ENCODE data around the gene VPS37B.

Gene VPS37B

DNA sequence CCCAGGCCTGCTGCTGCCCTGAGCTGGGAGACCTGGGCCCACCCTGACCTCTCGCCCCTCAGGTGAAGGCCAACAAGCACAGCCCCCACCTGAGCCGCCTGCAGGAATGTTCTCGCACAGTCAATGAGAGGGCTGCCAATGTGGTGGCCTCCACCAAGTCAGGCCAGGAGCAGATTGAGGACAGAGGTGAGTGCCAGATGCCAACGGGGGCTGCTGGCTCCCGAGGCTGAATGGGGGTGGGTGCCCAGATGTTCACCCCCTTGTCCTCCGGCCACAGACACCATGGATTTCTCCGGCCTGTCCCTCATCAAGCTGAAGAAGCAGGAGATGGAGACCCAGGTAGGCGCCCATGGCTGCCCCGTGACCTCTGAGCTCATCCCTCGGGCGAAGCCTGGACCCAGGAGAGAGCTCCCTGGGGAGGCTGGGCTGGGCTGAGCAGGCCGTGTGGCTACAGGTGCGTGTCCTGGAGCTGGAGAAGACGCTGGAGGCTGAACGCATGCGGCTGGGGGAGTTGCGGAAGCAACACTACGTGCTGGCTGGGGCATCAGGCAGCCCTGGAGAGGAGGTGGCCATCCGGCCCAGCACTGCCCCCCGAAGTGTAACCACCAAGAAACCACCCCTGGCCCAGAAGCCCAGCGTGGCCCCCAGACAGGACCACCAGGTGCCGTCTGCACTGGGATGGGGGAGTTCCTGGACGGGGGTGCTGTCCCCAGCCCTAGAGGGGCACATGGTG, 34.9 kb downstream of the VPS37B start:
- intact Hi-C loops (cut with micrococcal nuclease): loop anchor here (1.0 to 10.0 kb wide), 2 partner anchors 91 to 374 kb away; partner anchors contain the start of genes MPHOSPH9 and MTRFR
- Mint-ChIP-seq H3K9me3 (no peaks in the 10 kb centered on the region), H3K4me1 (ENCODE audit: low read depth) (no peaks in the 10 kb centered on the region), H3K4me3 (no peak overlapping the region), H3K27ac (no peak overlapping the region), H3K36me3 (ENCODE audit: low read depth) (peaks cover 20% of the 10 kb centered on the region), H3K27me3 (peaks cover 5% of the 10 kb centered on the region)

DNA sequence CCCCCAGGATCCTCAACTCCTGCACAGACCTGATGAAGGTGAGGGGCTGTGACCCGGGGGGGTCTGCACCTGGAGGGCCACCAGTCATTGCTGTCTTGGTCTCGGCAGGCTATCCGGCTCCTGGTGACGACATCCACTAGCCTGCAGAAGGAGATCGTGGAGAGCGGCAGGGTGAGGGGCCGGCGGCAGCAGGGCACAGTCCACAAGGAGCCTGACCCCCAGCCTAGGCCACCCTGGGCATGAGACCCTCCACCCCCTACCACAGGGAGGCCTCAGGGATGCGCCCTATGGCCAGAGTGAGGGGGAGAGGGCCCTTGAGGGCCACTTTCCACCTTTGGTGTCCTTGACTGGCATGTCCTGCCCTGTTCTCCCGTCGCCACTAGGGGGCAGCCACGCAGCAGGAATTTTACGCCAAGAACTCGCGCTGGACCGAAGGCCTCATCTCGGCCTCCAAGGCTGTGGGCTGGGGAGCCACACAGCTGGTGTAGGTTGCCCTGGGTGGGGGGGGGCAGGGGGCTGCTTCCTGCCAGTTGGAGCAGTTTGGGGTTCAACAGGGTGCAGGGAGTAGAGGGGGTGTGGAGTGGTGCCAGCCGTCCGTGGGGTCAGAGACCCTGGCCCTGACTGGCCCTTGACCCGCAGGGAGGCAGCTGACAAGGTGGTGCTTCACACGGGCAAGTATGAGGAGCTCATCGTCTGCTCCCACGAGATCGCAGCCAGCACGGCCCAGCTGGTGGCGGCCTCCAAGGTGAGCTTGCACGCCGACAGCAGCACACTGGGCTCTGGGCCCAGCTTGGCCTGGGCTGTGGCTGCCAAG, 35.7 kb downstream of the VPS37B start:
- intact Hi-C loops (cut with micrococcal nuclease): loop anchor here (1.0 to 10.0 kb wide), 2 partner anchors 92 to 375 kb away; partner anchors contain the start of genes MPHOSPH9 and MTRFR
- Mint-ChIP-seq H3K4me3 (no peak overlapping the region), H3K36me3 (ENCODE audit: low read depth) (peaks cover 12% of the 10 kb centered on the region), H3K27me3 (peaks cover 5% of the 10 kb centered on the region), H3K4me1 (ENCODE audit: low read depth) (no peaks in the 10 kb centered on the region), H3K27ac (no peak overlapping the region), H3K9me3 (no peaks in the 10 kb centered on the region)

DNA sequence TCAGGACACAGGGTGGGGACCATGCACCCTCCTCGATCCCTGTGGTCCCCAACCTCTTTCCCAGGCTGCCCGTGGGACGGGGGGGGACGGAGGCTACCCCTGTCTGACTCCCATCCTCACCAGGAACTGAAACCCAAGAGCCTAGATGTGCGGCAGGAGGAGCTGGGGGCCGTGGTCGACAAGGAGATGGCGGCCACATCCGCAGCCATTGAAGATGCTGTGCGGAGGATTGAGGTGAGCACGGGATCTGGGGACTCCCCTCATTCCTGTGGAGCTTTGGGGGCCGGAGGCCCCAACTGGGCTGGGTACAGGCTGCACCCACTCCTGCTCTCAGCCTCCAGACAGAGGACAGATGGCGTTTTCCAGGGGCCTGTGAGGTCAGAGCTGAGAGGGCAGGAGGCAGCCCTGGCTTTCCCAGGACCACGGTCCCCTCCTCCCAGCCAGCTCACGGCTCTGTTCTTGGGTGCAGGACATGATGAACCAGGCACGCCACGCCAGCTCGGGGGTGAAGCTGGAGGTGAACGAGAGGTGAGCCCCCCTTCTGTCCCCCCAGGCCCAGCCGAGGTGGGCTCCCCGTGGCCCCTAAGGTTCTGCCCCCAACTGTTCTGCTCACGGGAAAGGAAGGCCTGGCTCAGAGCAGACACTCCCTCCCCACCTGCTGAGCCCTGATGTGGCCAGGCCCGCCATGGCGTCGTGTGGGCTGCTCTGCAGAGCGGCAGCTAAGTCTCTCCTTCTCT, 36.5 kb downstream of the VPS37B start:
- H3K36me3 Mint-ChIP-seq (ENCODE audit: low read depth): peaks cover 4% of the 10 kb centered on the region
- H3K27me3 Mint-ChIP-seq: peaks cover 5% of the 10 kb centered on the region
- H3K27ac Mint-ChIP-seq: no peak overlapping the region

DNA sequence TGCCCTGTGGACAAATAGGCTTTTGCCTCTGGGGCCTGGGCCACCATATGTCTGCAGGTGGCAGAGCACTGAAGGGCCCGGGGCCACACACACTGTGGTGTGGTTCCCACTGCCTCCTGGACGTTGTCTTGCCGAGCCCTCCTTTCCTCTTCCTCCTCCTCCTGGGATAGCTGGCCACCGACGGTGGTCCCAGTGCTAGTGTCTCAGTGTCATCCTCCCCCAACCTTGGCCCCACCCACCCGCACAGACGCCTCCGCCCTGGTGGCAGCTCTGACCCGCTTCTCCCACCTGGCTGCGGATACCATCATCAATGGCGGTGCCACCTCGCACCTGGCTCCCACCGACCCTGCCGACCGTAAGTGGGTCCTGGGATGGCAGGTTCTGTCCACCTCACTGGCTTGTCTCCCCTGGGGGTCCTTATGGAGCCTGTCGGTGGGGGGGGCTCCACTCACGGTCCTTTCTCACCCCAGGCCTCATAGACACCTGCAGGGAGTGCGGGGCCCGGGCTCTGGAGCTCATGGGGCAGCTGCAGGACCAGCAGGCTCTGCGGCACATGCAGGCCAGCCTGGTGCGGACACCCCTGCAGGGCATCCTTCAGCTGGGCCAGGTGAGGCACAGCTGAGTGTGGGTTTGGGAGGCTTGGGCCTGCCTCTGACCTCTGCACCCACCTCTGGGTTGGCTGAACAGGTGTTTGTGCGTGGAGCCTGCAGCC, 37.2 kb downstream of the VPS37B start:
- Mint-ChIP-seq H3K27ac (no peak overlapping the region), H3K9me3 (no peaks in the 10 kb centered on the region), H3K4me3 (no peak overlapping the region), H3K4me1 (ENCODE audit: low read depth) (no peaks in the 10 kb centered on the region), H3K27me3 (peaks cover 5% of the 10 kb centered on the region), H3K36me3 (ENCODE audit: low read depth) (no peaks in the 10 kb centered on the region)
- intact Hi-C loops (cut with micrococcal nuclease): no loop called here

More for the DNA sequence above, 36.5 kb downstream of the VPS37B start:
- H3K4me3 Mint-ChIP-seq: no peak overlapping the region
- intact Hi-C loops (cut with micrococcal nuclease): loop anchor here (1.0 to 10.0 kb wide), 2 partner anchors 93 to 375 kb away; partner anchors contain the start of genes MPHOSPH9 and MTRFR
- no peaks in the 10 kb centered on the region for H3K9me3 Mint-ChIP-seq
- no peaks in the 10 kb centered on the region for H3K4me1 Mint-ChIP-seq (ENCODE audit: low read depth)

DNA sequence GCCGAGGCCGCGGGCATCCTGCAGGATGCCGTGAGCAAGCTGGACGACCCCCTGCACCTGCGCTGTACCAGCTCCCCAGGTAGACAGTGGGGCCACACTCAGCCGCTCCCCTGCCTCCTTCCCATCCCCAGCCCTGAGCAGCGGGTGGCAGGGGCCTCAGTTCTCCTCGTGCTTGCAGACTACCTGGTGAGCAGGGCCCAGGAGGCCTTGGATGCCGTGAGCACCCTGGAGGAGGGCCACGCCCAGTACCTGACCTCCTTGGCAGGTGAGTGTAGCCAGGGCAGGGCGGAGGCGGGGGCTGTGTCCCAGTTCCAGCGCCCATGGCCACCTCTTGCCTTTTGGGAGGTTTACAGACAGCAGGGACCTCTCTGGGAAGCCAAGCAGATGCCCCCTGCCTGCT, 37.8 kb downstream of the VPS37B start:
- Mint-ChIP-seq H3K9me3 (no peaks in the 10 kb centered on the region), H3K27me3 (peaks cover 5% of the 10 kb centered on the region), H3K4me1 (ENCODE audit: low read depth) (no peaks in the 10 kb centered on the region), H3K4me3 (no peak overlapping the region), H3K27ac (no peak overlapping the region), H3K36me3 (ENCODE audit: low read depth) (no peaks in the 10 kb centered on the region)
- intact Hi-C loops (cut with micrococcal nuclease): no loop called here

DNA sequence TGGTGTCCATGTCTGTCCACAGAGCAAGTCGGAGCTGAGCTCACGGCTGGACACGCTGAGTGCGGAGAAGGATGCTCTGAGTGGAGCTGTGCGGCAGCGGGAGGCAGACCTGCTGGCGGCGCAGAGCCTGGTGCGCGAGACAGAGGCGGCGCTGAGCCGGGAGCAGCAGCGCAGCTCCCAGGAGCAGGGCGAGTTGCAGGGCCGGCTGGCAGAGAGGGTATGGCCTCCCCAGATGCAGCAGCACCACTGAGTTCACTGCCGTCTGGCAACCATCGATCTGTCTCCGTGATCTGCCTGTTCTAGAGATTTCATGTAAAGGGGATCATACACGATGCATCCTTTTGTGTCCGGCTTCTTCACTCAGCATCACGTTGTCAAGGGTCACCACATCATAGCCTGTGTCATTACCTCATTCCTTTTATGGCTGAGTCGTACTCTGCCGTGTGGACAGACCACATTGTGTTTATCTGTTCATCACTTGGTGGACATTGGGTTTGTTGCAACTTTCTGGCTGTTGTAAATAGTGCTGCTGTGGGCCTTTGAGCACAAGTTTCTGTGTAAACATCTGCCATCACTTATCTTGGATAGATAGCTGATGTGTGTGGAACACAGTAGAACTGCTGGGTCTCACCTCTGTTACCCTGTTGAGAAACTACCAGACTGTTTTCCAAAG, 38.8 kb downstream of the VPS37B start:
- intact Hi-C loops (cut with micrococcal nuclease): no loop called here
- no peak overlapping the region for H3K27ac Mint-ChIP-seq

DNA sequence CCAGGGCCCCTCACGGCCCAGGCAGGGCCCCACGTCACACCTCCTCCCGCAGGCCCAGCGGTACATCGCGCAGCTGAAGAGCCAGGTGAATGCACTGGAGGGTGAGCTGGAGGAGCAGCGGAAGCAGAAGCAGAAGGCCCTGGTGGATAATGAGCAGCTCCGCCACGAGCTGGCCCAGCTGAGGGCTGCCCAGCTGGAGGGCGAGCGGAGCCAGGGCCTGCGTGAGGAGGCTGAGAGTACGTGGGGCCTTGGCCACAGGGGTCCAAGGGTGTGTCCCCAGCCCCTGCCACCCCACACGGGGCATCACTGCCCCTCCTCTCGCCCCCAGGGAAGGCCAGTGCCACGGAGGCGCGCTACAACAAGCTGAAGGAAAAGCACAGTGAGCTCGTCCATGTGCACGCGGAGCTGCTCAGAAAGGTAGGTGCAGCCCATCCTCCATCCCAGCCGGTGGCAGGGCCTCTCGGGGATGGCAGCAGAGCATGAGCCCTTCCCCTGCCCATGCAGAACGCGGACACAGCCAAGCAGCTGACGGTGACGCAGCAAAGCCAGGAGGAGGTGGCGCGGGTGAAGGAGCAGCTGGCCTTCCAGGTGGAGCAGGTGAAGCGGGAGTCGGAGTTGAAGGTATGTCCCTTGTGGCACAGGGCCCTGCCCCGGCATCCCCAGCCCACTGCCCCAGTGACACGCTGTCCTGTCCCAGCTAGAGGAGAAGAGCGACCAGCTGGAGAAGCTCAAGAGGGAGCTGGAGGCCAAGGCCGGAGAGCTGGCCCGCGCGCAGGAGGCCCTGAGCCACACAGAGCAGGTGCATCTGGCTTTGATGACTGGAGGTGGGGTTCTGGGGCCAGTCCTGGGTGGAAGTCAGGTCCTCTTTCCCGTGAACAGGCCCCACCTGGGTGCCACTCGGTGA, 39.7 kb downstream of the VPS37B start:
- Mint-ChIP-seq H3K9me3 (no peaks in the 10 kb centered on the region), H3K4me3 (no peak overlapping the region), H3K4me1 (ENCODE audit: low read depth) (no peaks in the 10 kb centered on the region), H3K27ac (no peak overlapping the region), H3K27me3 (peaks cover 5% of the 10 kb centered on the region), H3K36me3 (ENCODE audit: low read depth) (no peaks in the 10 kb centered on the region)
- intact Hi-C loops (cut with micrococcal nuclease): no loop called here

More for the DNA sequence above, 38.8 kb downstream of the VPS37B start:
- Mint-ChIP-seq H3K4me1 (ENCODE audit: low read depth) (no peaks in the 10 kb centered on the region), H3K36me3 (ENCODE audit: low read depth) (no peaks in the 10 kb centered on the region), H3K9me3 (no peaks in the 10 kb centered on the region), H3K4me3 (no peak overlapping the region), H3K27me3 (peaks cover 5% of the 10 kb centered on the region)

DNA sequence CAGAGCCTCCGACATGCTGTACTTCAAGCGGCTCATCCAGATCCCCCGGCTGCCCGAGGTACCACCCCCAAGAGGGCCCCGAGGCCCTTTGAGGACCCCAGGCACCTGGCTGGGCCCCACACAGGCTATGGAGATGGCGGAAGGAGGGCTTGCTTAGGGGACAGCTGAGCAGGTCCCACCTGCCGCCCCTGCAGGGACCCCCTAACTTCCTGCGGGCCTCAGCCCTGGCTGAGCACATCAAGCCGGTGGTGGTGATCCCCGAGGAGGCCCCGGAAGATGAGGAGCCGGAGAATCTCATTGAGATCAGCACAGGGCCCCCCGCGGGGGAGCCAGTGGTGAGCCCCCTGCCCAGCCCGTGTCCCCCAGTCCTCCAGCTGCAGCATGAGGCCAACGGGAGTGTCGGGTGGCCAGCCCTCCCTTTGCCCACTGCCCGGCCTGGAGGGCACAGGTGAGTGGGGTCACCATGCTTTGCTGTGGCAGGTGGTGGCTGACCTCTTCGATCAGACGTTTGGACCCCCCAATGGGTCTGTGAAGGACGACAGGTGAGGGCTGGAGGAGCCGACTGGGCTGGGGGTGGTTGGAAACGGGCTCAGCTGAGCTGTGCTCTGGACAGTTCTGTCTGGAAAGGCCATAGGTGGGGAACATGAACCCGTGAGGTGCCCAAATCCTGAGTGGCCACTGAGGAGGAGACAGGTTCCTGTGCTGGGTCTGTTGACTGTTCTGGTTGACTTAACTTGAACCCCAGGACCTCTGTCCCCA, 40.7 kb downstream of the VPS37B start:
- Mint-ChIP-seq H3K36me3 (ENCODE audit: low read depth) (no peaks in the 10 kb centered on the region), H3K4me1 (ENCODE audit: low read depth) (no peaks in the 10 kb centered on the region), H3K4me3 (no peak overlapping the region), H3K27me3 (peaks cover 5% of the 10 kb centered on the region), H3K27ac (no peak overlapping the region), H3K9me3 (no peaks in the 10 kb centered on the region)
- intact Hi-C loops (cut with micrococcal nuclease): no loop called here

DNA sequence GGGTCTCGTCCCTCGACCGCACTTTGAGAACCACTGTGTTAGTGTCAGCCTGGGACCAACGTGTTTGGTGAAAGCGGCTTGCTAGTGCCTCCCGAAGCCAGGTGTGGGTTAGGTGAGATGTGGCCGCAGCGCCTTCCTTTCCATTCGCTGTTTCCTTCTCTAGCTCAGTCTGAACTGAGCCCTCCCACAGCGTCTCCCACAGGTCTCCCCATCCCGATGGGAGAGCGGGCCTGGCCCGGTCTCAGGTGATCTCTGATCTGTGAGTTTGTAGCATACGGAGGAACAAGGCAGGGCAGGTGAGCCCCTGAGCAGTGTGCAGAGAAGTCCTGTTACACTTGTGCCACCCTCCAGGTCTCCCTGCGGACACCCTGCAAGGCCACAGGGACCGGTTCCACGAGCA, 41.4 kb downstream of the VPS37B start:
- intact Hi-C loops (cut with micrococcal nuclease): no loop called here
- Mint-ChIP-seq H3K4me3 (no peak overlapping the region), H3K27ac (no peak overlapping the region), H3K36me3 (ENCODE audit: low read depth) (no peaks in the 10 kb centered on the region), H3K9me3 (no peaks in the 10 kb centered on the region), H3K27me3 (peaks cover under 1% of the 10 kb centered on the region), H3K4me1 (ENCODE audit: low read depth) (no peaks in the 10 kb centered on the region)

DNA sequence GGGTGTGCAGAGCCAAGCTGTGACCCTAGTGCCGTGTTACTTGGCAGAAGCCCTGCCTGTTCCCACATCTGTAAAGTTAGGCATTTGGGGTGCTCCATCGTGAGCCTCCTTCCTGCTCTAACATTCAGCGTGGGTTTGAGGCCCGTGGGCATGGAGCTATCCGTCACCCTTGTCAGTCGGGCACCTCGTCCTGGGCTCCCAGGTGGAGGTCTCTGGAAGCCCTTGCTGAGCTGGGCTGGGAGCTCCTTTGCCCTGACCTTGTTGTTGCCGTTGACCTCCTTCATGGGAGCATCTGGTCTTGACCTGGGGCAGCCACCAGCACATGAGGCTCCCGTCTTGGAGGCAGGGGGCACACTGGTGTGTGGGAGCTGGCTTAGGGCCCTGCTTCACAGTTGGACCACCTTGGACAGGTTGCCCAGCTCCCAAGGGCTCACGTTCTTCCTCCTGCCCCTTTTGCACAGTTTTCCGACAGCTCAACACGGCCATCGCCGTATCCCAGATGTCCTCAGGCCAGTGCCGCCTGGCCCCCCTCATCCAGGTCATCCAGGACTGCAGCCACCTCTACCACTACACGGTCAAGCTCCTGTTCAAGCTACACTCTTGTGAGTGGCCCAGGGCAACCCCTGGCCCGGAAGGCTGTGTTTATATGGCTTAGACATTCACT, 42.2 kb downstream of the VPS37B start:
- H3K9me3 Mint-ChIP-seq: no peaks in the 10 kb centered on the region
- no peak overlapping the region for H3K4me3 Mint-ChIP-seq
- H3K36me3 Mint-ChIP-seq (ENCODE audit: low read depth): no peaks in the 10 kb centered on the region
- no peaks in the 10 kb centered on the region for H3K4me1 Mint-ChIP-seq (ENCODE audit: low read depth)
- no peaks in the 10 kb centered on the region for H3K27me3 Mint-ChIP-seq
- H3K27ac Mint-ChIP-seq: no peak overlapping the region
- intact Hi-C loops (cut with micrococcal nuclease): no loop called here

DNA sequence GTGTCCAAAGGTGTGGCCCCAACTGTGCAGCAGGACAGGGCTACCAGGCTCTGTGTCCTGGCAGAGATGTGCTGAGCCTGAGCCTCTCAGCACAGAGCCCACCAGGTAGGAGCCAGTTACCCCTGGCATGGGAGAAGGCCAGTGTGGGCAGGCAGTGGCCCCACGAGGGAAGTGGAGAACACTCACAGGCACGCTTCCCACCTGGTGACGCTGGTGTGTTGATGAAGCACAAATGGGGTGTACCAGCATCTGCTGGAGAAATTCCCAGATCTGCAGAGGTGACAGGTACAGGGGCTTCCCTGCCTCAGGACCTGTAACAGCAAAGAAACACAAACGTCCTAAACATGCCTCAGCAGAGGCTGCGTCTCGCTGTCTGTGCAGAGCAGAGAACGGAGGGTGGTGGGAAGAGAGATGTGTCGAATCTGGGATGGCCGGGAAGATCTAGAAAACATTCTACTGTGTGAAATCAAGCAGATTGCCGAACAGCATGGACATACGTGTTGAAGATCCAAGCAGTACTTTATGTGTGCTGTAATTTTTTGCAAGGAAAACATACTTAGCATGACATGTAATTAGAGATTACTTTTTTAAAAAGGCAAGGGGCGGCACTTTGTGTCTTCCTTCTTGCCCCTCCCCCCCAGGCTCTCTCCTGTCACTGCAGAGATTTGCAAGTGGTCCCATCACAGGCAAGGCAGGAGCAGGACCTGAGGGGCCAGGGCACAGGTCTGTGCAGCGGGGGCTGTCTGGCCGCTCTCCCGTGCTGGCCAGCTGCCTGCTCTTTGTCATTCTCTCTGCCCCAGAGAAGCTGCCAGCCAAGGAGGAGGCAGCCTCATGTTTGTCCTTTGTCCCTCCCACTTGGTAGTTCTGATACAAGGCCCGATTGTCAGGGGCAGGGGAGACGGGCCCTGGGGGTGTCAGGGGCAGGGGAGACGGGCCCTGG, 43.3 kb downstream of the VPS37B start:
- H3K4me1 Mint-ChIP-seq (ENCODE audit: low read depth): no peaks in the 10 kb centered on the region
- no peaks in the 10 kb centered on the region for H3K36me3 Mint-ChIP-seq (ENCODE audit: low read depth)
- no peak overlapping the region for H3K4me3 Mint-ChIP-seq
- no peaks in the 10 kb centered on the region for H3K9me3 Mint-ChIP-seq
- intact Hi-C loops (cut with micrococcal nuclease): no loop called here
- H3K27ac Mint-ChIP-seq: no peak overlapping the region
- H3K27me3 Mint-ChIP-seq: no peaks in the 10 kb centered on the region
